OCI-M2 (cell line): ENCODE measurements around the gene AKAIN1.

Experiments
- DNase-seq: peaks from one replicate; lab custom pipeline; 2025; ENCODE audit not compliant: unreplicated experiment; lab: John Stamatoyannopoulos, UW

Gene AKAIN1

GRCh38 chr18:5162111-5162510 is 34.9 kb downstream of the AKAIN1 start:
- DNase-seq = no peak

DNA sequence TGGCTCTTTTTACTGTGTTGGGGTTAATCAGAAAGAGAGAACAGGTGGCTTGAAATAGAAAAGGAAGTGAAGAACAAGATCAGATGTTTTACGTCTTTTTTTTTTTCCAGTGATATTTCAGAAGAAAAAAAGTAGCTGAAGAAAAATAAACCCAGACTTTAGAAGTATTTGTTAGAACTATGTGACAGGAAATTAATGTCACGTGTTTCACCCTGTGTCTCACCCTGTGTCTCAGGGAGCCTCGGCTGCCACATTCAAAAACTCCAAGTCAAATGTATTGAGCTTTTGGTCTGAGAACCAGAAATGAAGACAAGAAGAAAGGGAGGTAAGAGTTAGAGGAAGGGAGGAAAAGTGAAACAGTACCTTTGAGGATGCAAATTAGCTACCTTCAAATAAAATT is 38.0 kb downstream of the AKAIN1 start:
- no peak for DNase-seq

GRCh38 chr18:5158587-5158986 is 38.5 kb downstream of the AKAIN1 start:
- no peak for DNase-seq

DNA sequence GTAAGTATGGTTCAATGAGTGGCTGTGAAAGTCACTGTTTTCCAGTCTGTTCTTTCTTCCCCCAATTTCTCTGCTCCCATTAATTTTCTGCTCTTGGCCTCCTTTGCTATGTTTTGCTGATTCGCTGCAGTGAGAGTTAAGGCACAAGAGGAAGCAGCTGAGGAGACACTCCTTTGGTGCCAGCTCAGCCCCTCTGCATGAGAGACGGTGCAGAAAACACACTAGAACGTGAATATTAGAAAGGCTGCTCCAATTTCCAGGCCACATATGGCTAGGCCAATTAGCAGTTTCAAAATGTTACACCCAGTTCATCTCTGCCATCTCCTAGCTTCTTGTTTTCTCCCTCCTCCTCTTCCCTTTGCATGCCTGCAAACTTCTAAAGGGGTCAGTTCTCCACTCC is 38.9 kb downstream of the AKAIN1 start:
- no peak for DNase-seq

GRCh38 chr18:5155907-5156287 is 41.2 kb downstream of the AKAIN1 start:
- DNase-seq = no peak

DNA sequence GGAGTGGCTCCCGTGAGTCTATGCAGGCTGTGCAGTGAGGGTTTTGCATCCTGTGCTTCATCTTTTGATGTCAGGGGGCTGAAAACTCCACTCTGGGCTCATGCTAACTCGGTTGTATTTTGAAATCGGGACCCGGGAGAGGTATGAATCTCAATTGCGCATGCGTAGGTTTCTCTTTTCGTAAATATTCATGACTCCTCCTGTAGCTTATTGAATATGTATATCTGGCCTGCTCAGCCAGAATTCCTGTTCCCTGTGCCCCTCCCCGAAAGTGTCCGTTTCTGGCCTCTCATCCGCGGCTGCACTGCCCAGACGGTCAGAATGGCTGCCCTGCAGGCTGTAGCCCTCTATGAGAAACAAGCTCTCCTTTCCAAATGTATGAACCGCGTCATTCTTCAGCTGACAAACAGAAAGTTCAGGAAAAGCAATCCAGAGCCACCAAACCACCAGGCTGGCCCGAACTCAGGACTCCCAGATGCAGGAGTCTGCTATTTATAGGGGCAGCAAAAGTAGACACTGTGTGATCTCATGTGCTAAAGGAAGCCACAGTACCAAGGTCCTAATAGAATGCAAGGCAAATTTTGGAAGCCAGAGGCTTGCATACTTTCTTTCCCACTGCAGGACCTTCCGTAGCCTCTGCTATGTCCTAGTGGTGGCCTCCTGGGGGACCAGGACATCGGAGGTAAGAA is 41.7 kb downstream of the AKAIN1 start:
- DNase-seq = no peak

DNA sequence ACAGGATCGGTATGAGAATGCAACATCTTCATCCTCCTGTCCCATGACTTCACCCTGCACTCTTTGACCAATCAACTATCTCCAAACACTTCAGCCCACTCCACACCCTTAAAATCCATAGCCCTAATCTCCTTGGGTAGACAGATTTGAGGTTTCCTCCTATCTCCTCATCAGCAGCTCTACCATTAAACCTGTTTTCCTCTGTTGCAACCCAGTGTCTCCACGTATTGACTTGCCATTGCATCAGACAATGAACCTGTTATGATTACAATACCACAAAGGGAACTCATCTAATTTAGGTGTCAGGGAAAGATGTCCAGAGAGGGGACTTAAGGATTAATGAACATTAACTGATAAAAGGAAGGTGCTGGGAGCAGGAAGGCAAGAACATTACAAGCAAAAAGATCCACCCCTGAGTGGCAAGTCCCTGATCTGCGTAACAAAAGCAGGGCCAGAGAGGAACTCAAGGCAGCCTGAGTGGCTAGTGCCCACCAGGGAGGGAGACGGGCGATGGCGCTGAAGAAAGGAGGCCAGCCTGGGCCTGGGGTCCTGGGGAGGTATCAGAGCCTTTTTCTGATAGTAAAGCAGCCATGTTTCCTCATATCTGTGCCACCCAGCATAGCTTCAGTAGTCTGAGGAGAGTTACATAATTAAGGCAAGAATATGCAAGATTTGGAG is 44.6 kb downstream of the AKAIN1 start:
- DNase-seq = no peak

- no peak for DNase-seq
These were observed 46.2 kb downstream of the AKAIN1 start for GRCh38 chr18:5150894-5151293.

GRCh38 chr18:5146093-5146492 is 51.0 kb downstream of the AKAIN1 start:
- no peak for DNase-seq

- no peak for DNase-seq
These were observed 51.8 kb downstream of the AKAIN1 start for GRCh38 chr18:5145168-5145825.

DNA sequence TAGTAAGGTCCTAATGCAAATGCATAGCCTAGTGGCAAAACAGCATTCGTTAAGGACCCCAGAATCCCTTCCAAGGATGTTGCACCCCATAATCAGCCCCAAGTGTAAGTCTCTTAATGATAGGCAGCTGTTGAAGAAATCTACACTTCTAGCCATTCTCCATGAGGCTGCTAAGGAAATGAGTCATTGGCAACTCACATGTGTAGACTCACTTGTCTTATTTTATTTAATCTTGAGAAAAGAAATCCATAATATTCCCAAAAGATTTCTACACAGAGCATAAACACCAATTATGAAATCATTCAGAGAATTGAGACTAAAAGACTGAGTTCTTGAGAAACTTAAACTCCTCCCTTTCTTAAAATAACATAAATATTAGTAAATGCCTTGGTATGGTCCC is 52.4 kb downstream of the AKAIN1 start:
- DNase-seq = no peak

DNA sequence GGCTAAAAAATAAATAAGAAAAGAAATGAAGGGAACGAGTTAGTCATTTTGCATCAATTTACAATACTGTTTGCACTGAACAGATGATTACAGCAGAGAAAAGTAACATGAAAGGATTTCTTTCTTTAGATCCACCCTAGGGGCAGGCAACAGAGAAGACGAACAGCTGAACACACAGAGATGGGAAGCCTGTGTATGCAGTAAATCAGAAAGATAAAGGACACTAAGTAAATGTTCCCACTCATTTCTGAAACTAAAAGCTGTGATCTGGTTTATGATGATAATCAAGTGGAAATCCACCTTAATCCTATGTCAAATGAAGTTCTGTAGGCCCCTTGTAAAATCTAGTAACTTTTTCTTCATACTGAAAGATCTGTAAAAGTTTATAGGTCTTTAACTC is 54.2 kb downstream of the AKAIN1 start:
- DNase-seq = no peak

- DNase-seq = no peak
These were observed 54.9 kb downstream of the AKAIN1 start for GRCh38 chr18:5142131-5142530.

DNA sequence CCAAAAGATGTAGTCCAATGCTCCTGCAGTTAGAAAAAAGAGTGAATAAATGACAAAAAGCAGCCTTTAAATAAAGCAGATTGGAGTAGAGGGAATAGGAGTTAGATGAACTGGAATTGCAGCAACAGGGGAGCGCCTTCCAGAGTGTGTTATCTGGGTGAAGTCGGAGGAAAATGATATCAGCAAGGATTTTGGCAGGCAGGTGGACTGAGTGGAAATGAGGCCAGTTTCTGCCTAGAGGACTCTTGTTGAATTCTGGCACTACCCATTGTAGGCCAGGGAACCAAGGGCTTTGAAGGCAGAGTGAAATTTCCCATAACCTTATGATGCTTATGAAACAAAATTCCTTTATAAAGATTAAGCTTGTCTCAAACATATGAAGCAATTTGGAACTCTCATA is 59.8 kb downstream of the AKAIN1 start:
- no peak for DNase-seq

GRCh38 chr18:5132987-5133386 is 64.1 kb downstream of the AKAIN1 start:
- DNase-seq = no peak

GRCh38 chr18:5122272-5122671 is 74.8 kb downstream of the AKAIN1 start:
- no peak for DNase-seq

- no peak for DNase-seq
These were observed 86.8 kb downstream of the AKAIN1 start for GRCh38 chr18:5110266-5110665.

DNA sequence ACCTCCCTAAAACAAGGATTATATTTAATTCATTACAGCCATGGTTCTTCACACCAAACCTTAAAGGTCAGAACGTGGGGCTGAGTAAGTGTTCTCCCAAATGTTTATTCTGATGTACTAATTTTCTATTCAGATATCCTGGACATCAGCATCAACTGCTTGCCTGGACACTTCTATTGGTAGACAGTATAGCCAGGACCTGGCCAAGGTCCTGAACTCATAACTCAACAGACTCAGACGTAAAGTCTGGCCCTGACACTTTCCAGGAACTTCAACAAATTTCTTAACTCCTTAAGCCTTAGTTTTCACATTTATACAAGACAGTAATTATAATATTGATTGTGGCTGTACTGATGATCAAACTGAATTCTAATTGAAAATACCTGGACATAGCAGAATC is 89.1 kb downstream of the AKAIN1 start:
- no peak for DNase-seq

DNA sequence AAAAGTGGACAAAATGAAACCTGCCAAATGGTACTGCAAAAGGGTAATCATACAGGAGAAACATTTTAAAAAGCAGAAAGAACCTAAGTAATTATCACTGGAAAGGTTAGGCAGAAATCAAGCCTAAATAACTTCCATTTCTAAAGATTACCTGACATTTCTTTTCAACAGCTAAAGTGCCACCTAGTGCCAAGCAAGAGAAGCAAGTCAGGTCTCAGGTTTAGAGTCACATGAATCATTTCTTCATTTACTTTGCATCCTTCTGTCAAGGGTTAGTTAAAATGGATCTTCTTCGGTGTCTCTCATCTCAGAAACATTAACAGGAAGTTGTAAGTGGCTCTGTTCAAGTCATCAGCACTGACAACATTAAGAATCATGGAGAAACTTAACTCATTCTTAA is 90.3 kb downstream of the AKAIN1 start:
- DNase-seq = no peak

- no peak for DNase-seq
These were observed 92.8 kb downstream of the AKAIN1 start for GRCh38 chr18:5104246-5104645.

- DNase-seq = no peak
These were observed 93.4 kb downstream of the AKAIN1 start for GRCh38 chr18:5103693-5104092.

- no peak for DNase-seq
These were observed 93.8 kb downstream of the AKAIN1 start for GRCh38 chr18:5103286-5103685.
